SK-N-SH (cell line): Measurements from ENCODE around the gene CNGA3. TPM values are rescaled to one million over a fixed set of nuclear protein-coding genes. Genes with fewer than 3 reads are reported as not detected.

ENCODE experiments used
- CTCF ChIA-PET: fragments of 300-600, 350-600 bp; formaldehyde crosslinking; extraction: SDS; loops from one replicate; lab custom pipeline; 2021; lab: Yijun Ruan, JAX
- POLR2A ChIA-PET: fragments of 350-600 bp; sonication (Branson Sonifier 250); formaldehyde crosslinking; extraction: SDS; loops from one replicate; lab custom pipeline; 2020; ENCODE audit warnings: antibody characterized with exemption, inconsistent platforms; lab: Yijun Ruan, JAX
- DNase-seq: peaks from one replicate; pipeline ENCODE4 v3.0.0; 2012
- H2AFZ ChIP-seq: fragments of 200-600 bp; sonication (generic); 2 replicates; pipeline ENCODE4 v1.8.1; 2016; ENCODE audit warnings: antibody characterized with exemption, mild to moderate bottlenecking, low read depth
- H3F3A ChIP-seq: fragments of 200-600 bp; sonication (generic); replicated peaks from 2 replicates; pipeline ENCODE3; 2016; ENCODE audit warnings: antibody characterized with exemption, mild to moderate bottlenecking; ENCODE audit not compliant: insufficient read depth
- H3K27ac ChIP-seq, 2 experiments: fragments of 200-500 bp in 1 of 2; fragments of 200-600 bp in 1 of 2; sonication (Bioruptor generic) in 1 of 2; sonication (generic), shearing (Covaris generic) in 1 of 2; 2 replicates each; pipeline versions ENCODE4 v1.5.1 to v1.6.1; 2014 to 2016; ENCODE audit warnings: low read depth in 2 of 2, inconsistent platforms in 1 of 2, low read length in 1 of 2, mild to moderate bottlenecking in 1 of 2, mixed read lengths in 1 of 2
- H3K27me3 ChIP-seq: fragments of 200-600 bp; sonication (generic), shearing (Covaris generic); 2 replicates; pipeline ENCODE4 v1.6.1; 2016; ENCODE audit warnings: mixed run types; ENCODE audit not compliant: insufficient read depth
- H3K36me3 ChIP-seq, 2 experiments: fragments of 200-500 bp in 1 of 2; fragments of 200-600 bp in 1 of 2; sonication (Bioruptor generic) in 1 of 2; sonication (generic) in 1 of 2; replicated peaks in 1 of 2; 2 replicates each; pipeline versions ENCODE3 to v1.5.1; 2014 to 2016; ENCODE audit warnings: low read length in 1 of 2, mild to moderate bottlenecking in 1 of 2; ENCODE audit not compliant: insufficient read depth in 2 of 2, control insufficient read depth in 1 of 2
- H3K4me1 ChIP-seq, 2 experiments: fragments of 200-500 bp in 1 of 2; fragments of 200-600 bp in 1 of 2; sonication (Bioruptor generic) in 1 of 2; sonication (generic), shearing (Covaris generic) in 1 of 2; 2 replicates each; pipeline versions ENCODE4 v1.5.1 to v1.6.1; 2014 to 2016; ENCODE audit warnings: low read depth in 1 of 2, low read length in 1 of 2, mixed run types in 1 of 2; ENCODE audit not compliant: insufficient read depth in 2 of 2, control insufficient read depth in 1 of 2
- H3K4me2 ChIP-seq: fragments of 200-600 bp; sonication (generic), shearing (Covaris generic); 2 replicates; pipeline ENCODE4 v1.6.1; 2017; ENCODE audit warnings: mixed run types
- H3K4me3 ChIP-seq, 2 experiments: fragments of 200-500 bp in 1 of 2; fragments of 200-600 bp in 1 of 2; sonication (Bioruptor generic) in 1 of 2; sonication (generic), shearing (Covaris generic) in 1 of 2; 2 replicates each; pipeline versions ENCODE4 v1.5.1 to v1.8.1; 2014 to 2016; ENCODE audit warnings: low read depth in 2 of 2, inconsistent platforms in 1 of 2, low read length in 1 of 2, mild to moderate bottlenecking in 1 of 2, mixed read lengths in 1 of 2, moderate library complexity in 1 of 2
- H3K79me2 ChIP-seq: fragments of 200-600 bp; sonication (generic); 2 replicates; pipeline ENCODE4 v1.8.1; 2017; ENCODE audit warnings: mild to moderate bottlenecking; ENCODE audit not compliant: insufficient read depth
- H3K9ac ChIP-seq: fragments of 200-600 bp; sonication (generic); 2 replicates; pipeline ENCODE4 v1.6.1; 2017; ENCODE audit warnings: mixed run types
- H3K9me2 ChIP-seq: fragments of 200-600 bp; sonication (generic); 2 replicates; pipeline ENCODE4 v1.6.1; 2017; ENCODE audit warnings: mixed run types
- H3K9me3 ChIP-seq: fragments of 200-600 bp; sonication (generic); 2 replicates; pipeline ENCODE4 v1.6.1; 2017; ENCODE audit warnings: mixed run types, mild to moderate bottlenecking, moderate library complexity
- H4K20me1 ChIP-seq: fragments of 200-600 bp; sonication (generic); 2 replicates; pipeline ENCODE4 v1.6.1; 2017; ENCODE audit warnings: mild to moderate bottlenecking, mixed run types; ENCODE audit not compliant: insufficient read depth
- ELF1 ChIP-seq: IDR thresholded peaks from 2 replicates; pipeline ENCODE4 v1.4.0; 2012
- FOSL2 ChIP-seq: IDR thresholded peaks from 2 replicates; pipeline ENCODE4 v1.4.0; 2012; ENCODE audit warnings: low read depth, mild to moderate bottlenecking, moderate library complexity, borderline replicate concordance
- FOXJ3 ChIP-seq: sonication (generic); formaldehyde crosslinking; IDR thresholded peaks from 2 replicates; pipeline ENCODE4 v1.5.1; 2020; ENCODE audit warnings: mild to moderate bottlenecking, missing genetic modification reagents
- FOXM1 ChIP-seq: IDR thresholded peaks from 2 replicates; pipeline ENCODE4 v1.4.0; 2012; ENCODE audit warnings: low read depth, mild to moderate bottlenecking
- GABPA ChIP-seq: IDR thresholded peaks from 2 replicates; pipeline ENCODE4 v1.4.0; 2012; ENCODE audit warnings: low read depth, mild to moderate bottlenecking
- JUND ChIP-seq: IDR thresholded peaks from 2 replicates; pipeline ENCODE4 v1.4.0; 2012
- NFIC ChIP-seq: IDR thresholded peaks from 2 replicates; pipeline ENCODE4 v1.4.0; 2012; ENCODE audit warnings: borderline replicate concordance
- POLR2AphosphoS5 ChIP-seq: IDR thresholded peaks from 2 replicates; pipeline ENCODE4 v1.6.1; 2012; ENCODE audit warnings: low read depth, low read length
- RCOR1 ChIP-seq: fragments of 150-350 bp; IDR thresholded peaks from 2 replicates; pipeline ENCODE4 v1.6.1; 2017; ENCODE audit warnings: antibody characterized with exemption, low read length
- RFX5 ChIP-seq: IDR thresholded peaks from 2 replicates; pipeline ENCODE4 v1.6.1; 2012; ENCODE audit warnings: mild to moderate bottlenecking, improper control_type of control experiment, low read length
- RXRA ChIP-seq: IDR thresholded peaks from 2 replicates; pipeline ENCODE4 v1.4.0; 2012; ENCODE audit warnings: low read depth, mild to moderate bottlenecking, borderline replicate concordance
- SIN3A ChIP-seq: IDR thresholded peaks from 2 replicates; pipeline ENCODE4 v1.6.1; 2012; ENCODE audit warnings: low read depth, mild to moderate bottlenecking, low read length, moderate library complexity, borderline replicate concordance
- SMC3 ChIP-seq: IDR thresholded peaks from 2 replicates; pipeline ENCODE4 v1.6.1; 2012; ENCODE audit warnings: low read depth, low read length, improper control_type of control experiment
- TAF1 ChIP-seq: IDR thresholded peaks from 2 replicates; pipeline ENCODE4 v1.6.1; 2012; ENCODE audit warnings: low read depth, mild to moderate bottlenecking, low read length, moderate library complexity, borderline replicate concordance
- TCF12 ChIP-seq: IDR thresholded peaks from 2 replicates; pipeline ENCODE4 v1.4.0; 2012
- YY1 ChIP-seq: IDR thresholded peaks from 2 replicates; pipeline ENCODE4 v1.4.0; 2012; ENCODE audit warnings: low read depth, mild to moderate bottlenecking
- WGBS: methylation state at CpG from one replicate; pipeline ENCODE4 v1.1.6; 2017; ENCODE audit warnings: low lambda C conversion rate; 5-methylcytosine and 5-hydroxymethylcytosine counted together
- polyA plus RNA-seq, 3 experiments: library from polyadenylated mRNA; depleted of rRNA; stranded (reverse); fragments of >200 nt; gene quantifications; 2 replicates each; pipeline ENCODE4 v1.2.3, GENCODE V29; 2012
- TF ChIP-seq, protein P1 (sequence below): IDR thresholded peaks from 2 replicates; pipeline ENCODE4; 2012
- TF ChIP-seq, protein P2 (sequence below): IDR thresholded peaks from 2 replicates; pipeline ENCODE4 v1.6.1; 2012; ENCODE audit warnings: mild to moderate bottlenecking, low read depth, low read length, moderate library complexity
- TF ChIP-seq, protein P3 (sequence below): fragments of 200-600 bp; sonication (generic); IDR thresholded peaks from 2 replicates; pipeline ENCODE4 v1.6.1; 2017; ENCODE audit warnings: antibody characterized with exemption, mild to moderate bottlenecking, moderate library complexity
- TF ChIP-seq, protein P4 (sequence below): IDR thresholded peaks from 2 replicates; pipeline ENCODE4 v1.4.0; 2012; ENCODE audit warnings: low read depth
- TF ChIP-seq, protein P5 (sequence below): fragments of 150-350 bp; IDR thresholded peaks from 2 replicates; pipeline ENCODE4 v1.6.1; 2017; ENCODE audit warnings: antibody characterized with exemption, low read length, low read depth, borderline replicate concordance

CNGA3 gene
- polyA plus RNA-seq, 1 of the 3 experiments (the other 2 are of a cell fraction), result not detected

DNA sequence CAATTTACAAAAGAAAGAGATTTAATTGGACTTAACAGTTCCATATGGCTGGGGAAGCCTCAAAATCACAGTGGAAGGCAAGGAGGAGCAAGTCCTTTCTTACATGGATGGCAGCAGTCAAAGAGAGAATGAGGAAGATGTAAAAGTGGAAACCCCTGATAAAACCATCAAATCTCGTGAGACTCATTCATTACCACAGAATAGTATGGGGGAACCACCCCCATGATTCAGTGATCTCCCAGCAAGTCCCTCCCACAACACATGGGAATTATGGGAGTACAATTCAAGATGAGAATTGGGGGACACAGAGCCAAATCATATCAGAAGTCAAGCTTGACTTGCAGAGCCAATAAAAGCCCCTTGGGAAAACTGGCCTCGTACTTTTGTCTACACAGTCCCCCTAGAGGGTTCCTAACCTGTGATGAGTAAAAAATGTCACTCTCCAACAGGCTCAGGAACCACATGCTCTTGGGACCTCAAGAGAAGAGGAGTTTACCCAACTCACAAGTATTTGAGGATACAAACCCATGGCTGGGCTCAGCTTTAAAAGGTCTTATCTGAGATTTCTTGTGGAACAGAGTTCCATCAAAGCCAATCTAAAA is 87.2 kb downstream of the CNGA3 start:
- Histone ChIP-seq H3K79me2 (no peaks in the 10 kb centered on the region), H3K4me1 (no peaks in the 10 kb centered on the region), H3K4me2 (no peak overlapping the region), H3K36me3 (no peaks in the 10 kb centered on the region), H3K27ac (no peak overlapping the region), H3K4me3 (no peak overlapping the region), H3K9me3 (no peaks in the 10 kb centered on the region), H3K27me3 (no peaks in the 10 kb centered on the region), H3K9ac (no peak overlapping the region), H3K9me2 (no peaks in the 10 kb centered on the region), H4K20me1 (no peaks in the 10 kb centered on the region)
- 12% methylated on average over 2 of the region's 2 CpGs for WGBS
- DNase-seq, result no peak
- TF ChIP-seq, protein P1, sequence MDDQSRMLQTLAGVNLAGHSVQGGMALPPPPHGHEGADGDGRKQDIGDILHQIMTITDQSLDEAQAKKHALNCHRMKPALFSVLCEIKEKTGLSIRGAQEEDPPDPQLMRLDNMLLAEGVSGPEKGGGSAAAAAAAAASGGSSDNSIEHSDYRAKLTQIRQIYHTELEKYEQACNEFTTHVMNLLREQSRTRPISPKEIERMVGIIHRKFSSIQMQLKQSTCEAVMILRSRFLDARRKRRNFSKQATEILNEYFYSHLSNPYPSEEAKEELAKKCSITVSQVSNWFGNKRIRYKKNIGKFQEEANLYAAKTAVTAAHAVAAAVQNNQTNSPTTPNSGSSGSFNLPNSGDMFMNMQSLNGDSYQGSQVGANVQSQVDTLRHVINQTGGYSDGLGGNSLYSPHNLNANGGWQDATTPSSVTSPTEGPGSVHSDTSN, result no peak
- TF ChIP-seq RXRA (no peak), FOXJ3 (CRISPR knock-in tag) (no peak), FOSL2 (no peak), TCF12 (no peak), JUND (no peak), POLR2AphosphoS5 (no peak), RFX5 (no peak), SIN3A (no peak), TAF1 (no peak), ELF1 (no peak)
- TF ChIP-seq, protein P2, sequence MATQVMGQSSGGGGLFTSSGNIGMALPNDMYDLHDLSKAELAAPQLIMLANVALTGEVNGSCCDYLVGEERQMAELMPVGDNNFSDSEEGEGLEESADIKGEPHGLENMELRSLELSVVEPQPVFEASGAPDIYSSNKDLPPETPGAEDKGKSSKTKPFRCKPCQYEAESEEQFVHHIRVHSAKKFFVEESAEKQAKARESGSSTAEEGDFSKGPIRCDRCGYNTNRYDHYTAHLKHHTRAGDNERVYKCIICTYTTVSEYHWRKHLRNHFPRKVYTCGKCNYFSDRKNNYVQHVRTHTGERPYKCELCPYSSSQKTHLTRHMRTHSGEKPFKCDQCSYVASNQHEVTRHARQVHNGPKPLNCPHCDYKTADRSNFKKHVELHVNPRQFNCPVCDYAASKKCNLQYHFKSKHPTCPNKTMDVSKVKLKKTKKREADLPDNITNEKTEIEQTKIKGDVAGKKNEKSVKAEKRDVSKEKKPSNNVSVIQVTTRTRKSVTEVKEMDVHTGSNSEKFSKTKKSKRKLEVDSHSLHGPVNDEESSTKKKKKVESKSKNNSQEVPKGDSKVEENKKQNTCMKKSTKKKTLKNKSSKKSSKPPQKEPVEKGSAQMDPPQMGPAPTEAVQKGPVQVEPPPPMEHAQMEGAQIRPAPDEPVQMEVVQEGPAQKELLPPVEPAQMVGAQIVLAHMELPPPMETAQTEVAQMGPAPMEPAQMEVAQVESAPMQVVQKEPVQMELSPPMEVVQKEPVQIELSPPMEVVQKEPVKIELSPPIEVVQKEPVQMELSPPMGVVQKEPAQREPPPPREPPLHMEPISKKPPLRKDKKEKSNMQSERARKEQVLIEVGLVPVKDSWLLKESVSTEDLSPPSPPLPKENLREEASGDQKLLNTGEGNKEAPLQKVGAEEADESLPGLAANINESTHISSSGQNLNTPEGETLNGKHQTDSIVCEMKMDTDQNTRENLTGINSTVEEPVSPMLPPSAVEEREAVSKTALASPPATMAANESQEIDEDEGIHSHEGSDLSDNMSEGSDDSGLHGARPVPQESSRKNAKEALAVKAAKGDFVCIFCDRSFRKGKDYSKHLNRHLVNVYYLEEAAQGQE, result no peak
- TF ChIP-seq, all 33 proteins: peak for 0
- Histone ChIP-seq H2AFZ (no peak overlapping the region), H3F3A (no peaks in the 10 kb centered on the region)
- CTCF ChIA-PET, result interaction anchor here (1.0 kb wide), 1 partner anchor 9 kb away, joined by 3 read pairs; no protein-coding TSS in a partner anchor
- POLR2A ChIA-PET, result no interaction called here

DNA sequence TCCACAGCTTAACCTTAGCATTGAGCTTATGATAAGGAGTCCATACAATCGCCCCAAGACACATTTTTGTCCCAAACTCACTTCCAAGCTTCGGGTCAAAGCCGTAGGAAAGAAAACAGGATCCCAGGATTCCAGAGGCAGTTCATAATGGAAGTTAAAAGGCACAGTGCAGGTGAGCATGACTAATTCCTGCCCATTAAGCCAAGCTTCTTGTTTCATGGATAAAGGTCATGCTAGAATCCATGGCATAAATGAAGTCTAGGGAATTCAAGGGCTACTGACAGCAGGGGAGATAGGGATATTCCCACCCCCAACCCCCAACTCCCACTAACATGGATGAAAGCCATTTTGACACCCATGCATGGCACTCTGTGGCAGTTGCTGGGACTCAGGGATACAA is 88.2 kb downstream of the CNGA3 start:
- Histone ChIP-seq H3K4me2 (no peak overlapping the region), H3K4me3 (no peak overlapping the region), H3K9me2 (no peaks in the 10 kb centered on the region), H3K9me3 (no peaks in the 10 kb centered on the region), H3K79me2 (no peaks in the 10 kb centered on the region), H2AFZ (no peak overlapping the region), H4K20me1 (no peaks in the 10 kb centered on the region), H3K9ac (no peak overlapping the region), H3K36me3 (no peaks in the 10 kb centered on the region), H3K27ac (no peak overlapping the region), H3F3A (no peaks in the 10 kb centered on the region), H3K4me1 (no peaks in the 10 kb centered on the region), H3K27me3 (no peaks in the 10 kb centered on the region)
- ChIA-PET CTCF (no interaction called here), POLR2A (no interaction called here)
- no peak for DNase-seq
- 21% methylated on average over 3 of the region's 3 CpGs for WGBS
- TF ChIP-seq ELF1 (no peak), SIN3A (no peak), GABPA (no peak), RCOR1 (no peak), YY1 (no peak), TCF12 (no peak), FOXJ3 (CRISPR knock-in tag) (no peak), FOXM1 (no peak), FOSL2 (no peak), SMC3 (no peak), NFIC (no peak)
- TF ChIP-seq, protein P3, sequence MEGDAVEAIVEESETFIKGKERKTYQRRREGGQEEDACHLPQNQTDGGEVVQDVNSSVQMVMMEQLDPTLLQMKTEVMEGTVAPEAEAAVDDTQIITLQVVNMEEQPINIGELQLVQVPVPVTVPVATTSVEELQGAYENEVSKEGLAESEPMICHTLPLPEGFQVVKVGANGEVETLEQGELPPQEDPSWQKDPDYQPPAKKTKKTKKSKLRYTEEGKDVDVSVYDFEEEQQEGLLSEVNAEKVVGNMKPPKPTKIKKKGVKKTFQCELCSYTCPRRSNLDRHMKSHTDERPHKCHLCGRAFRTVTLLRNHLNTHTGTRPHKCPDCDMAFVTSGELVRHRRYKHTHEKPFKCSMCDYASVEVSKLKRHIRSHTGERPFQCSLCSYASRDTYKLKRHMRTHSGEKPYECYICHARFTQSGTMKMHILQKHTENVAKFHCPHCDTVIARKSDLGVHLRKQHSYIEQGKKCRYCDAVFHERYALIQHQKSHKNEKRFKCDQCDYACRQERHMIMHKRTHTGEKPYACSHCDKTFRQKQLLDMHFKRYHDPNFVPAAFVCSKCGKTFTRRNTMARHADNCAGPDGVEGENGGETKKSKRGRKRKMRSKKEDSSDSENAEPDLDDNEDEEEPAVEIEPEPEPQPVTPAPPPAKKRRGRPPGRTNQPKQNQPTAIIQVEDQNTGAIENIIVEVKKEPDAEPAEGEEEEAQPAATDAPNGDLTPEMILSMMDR, result no peak
- TF ChIP-seq, protein P4, sequence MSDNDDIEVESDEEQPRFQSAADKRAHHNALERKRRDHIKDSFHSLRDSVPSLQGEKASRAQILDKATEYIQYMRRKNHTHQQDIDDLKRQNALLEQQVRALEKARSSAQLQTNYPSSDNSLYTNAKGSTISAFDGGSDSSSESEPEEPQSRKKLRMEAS, result no peak
- TF ChIP-seq, protein P5, sequence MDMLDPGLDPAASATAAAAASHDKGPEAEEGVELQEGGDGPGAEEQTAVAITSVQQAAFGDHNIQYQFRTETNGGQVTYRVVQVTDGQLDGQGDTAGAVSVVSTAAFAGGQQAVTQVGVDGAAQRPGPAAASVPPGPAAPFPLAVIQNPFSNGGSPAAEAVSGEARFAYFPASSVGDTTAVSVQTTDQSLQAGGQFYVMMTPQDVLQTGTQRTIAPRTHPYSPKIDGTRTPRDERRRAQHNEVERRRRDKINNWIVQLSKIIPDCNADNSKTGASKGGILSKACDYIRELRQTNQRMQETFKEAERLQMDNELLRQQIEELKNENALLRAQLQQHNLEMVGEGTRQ, result no peak
